HCT116 (cell line): ENCODE data around the gene DPYD. TPM values are rescaled to one million over a fixed set of nuclear protein-coding genes. Genes with fewer than 3 reads are reported as not detected.

ENCODE experiments used
- ATAC-seq: fragments of 200-7000 bp; cut with Tn5 transposase; 2 replicates; pipeline ENCODE4 v1.9.1; 2020; ENCODE audit warnings: mild to moderate bottlenecking, moderate library complexity
- BruUV-seq: library from RNA; stranded (reverse); fragments of 400-500 nt; replicated peaks from 2 replicates; lab custom pipeline; 2021; lab: Mats Ljungman, UMichigan
- CTCF ChIA-PET: fragments of 300-600 bp; sonication (Branson Sonifier 250); formaldehyde crosslinking; loops from one replicate; lab custom pipeline; 2021; ENCODE audit warnings: antibody characterized with exemption; lab: Charles Lee
- POLR2A ChIA-PET: fragments of 300-600, 350-600 bp; sonication (Branson Sonifier 250); formaldehyde crosslinking; loops from one replicate; lab custom pipeline; 2021; ENCODE audit warnings: antibody characterized with exemption; lab: Charles Lee
- RAD21 ChIA-PET, 2 experiments: fragments of 300-600 bp; sonication (Branson Sonifier 250); formaldehyde crosslinking; loops; one replicate each; lab custom pipeline; 2023; ENCODE audit warnings: low total read pairs in 2 of 2; ENCODE audit not compliant: uncharacterized antibody in 2 of 2, unreplicated experiment in 2 of 2, low non-redundant PET in 1 of 2; lab: Charles Lee
- DNase-seq: peaks from one replicate; pipeline ENCODE4 v3.0.0-alpha.2; 2010; ENCODE audit warnings: low read depth, low spot score
- H2AFZ ChIP-seq: fragments of 200-600 bp; shearing (Covaris generic), sonication (generic); 2 replicates; pipeline ENCODE4 v1.6.1; 2017; ENCODE audit warnings: low read depth, mixed run types, mixed read lengths, antibody characterized with exemption, low read length; ENCODE audit not compliant: poor library complexity, severe bottlenecking
- H3K27ac ChIP-seq: 2 replicates; pipeline ENCODE4 v1.5.1; 2012; ENCODE audit warnings: low read depth, low read length
- H3K27me3 ChIP-seq: fragments of 200-600 bp; sonication (generic); 2 replicates; pipeline ENCODE4 v1.6.1; 2016; ENCODE audit warnings: mixed run types, low read length, mixed read lengths; ENCODE audit not compliant: insufficient read depth
- H3K36me3 ChIP-seq, 2 experiments: fragments of 200-500 bp in 1 of 2; fragments of 200-600 bp in 1 of 2; sonication (Bioruptor generic) in 1 of 2; sonication (generic) in 1 of 2; 2 replicates each; pipeline versions ENCODE4 v1.5.1 to v1.6.1; 2014 to 2016; ENCODE audit warnings: low read length in 2 of 2, inconsistent platforms in 1 of 2, mixed read lengths in 1 of 2, mixed run types in 1 of 2; ENCODE audit not compliant: insufficient read depth in 2 of 2, control insufficient read depth in 1 of 2
- H3K4me1 ChIP-seq, 2 experiments: fragments of 200-600 bp in 1 of 2; sonication (generic) in 1 of 2; 2 replicates each; pipeline versions ENCODE4 v1.5.1 to v1.6.1; 2012 to 2017; ENCODE audit warnings: low read length in 2 of 2, inconsistent platforms in 1 of 2, mild to moderate bottlenecking in 1 of 2, mixed read lengths in 1 of 2, mixed run types in 1 of 2, moderate library complexity in 1 of 2; ENCODE audit not compliant: insufficient read depth in 2 of 2, control insufficient read depth in 1 of 2
- H3K4me2 ChIP-seq: fragments of 200-600 bp; sonication (generic); 2 replicates; pipeline ENCODE4 v1.6.1; 2017; ENCODE audit warnings: mixed run types, low read length, mixed read lengths
- H3K4me3 ChIP-seq, 2 experiments: fragments of 200-600 bp in 1 of 2; sonication (generic) in 1 of 2; replicated peaks in 1 of 2; 2 replicates each; pipeline ENCODE4 v1.5.1; 2011 to 2016; ENCODE audit warnings: low read length in 2 of 2, control low read depth in 1 of 2, low read depth in 1 of 2, mild to moderate bottlenecking in 1 of 2, mixed read lengths in 1 of 2, mixed run types in 1 of 2
- H3K79me2 ChIP-seq: fragments of 200-600 bp; sonication (generic); 2 replicates; pipeline ENCODE4 v1.6.1; 2017; ENCODE audit warnings: mild to moderate bottlenecking, mixed run types, low read length, moderate library complexity, mixed read lengths; ENCODE audit not compliant: insufficient read depth
- H3K9ac ChIP-seq: fragments of 200-600 bp; sonication (generic); 2 replicates; pipeline ENCODE4 v1.6.1; 2016; ENCODE audit warnings: low read length, mixed read lengths
- H3K9me2 ChIP-seq: fragments of 200-600 bp; sonication (generic), shearing (Covaris generic); 2 replicates; pipeline ENCODE4 v1.6.1; 2017; ENCODE audit warnings: mixed run types, mild to moderate bottlenecking, moderate library complexity; ENCODE audit not compliant: insufficient read depth
- H3K9me3 ChIP-seq, 2 experiments: fragments of 200-500 bp in 1 of 2; fragments of 200-600 bp in 1 of 2; sonication (Bioruptor generic) in 1 of 2; sonication (generic) in 1 of 2; 2 replicates each; pipeline ENCODE4 v1.6.1; 2014 to 2017; ENCODE audit warnings: low read length in 2 of 2, mixed read lengths in 2 of 2, inconsistent platforms in 1 of 2, low read depth in 1 of 2, mild to moderate bottlenecking in 1 of 2, mixed run types in 1 of 2, moderate library complexity in 1 of 2; ENCODE audit not compliant: control insufficient read depth in 1 of 2, insufficient read depth in 1 of 2
- H4K20me1 ChIP-seq: fragments of 200-600 bp; sonication (generic), shearing (Covaris generic); 2 replicates; pipeline ENCODE4 v1.6.1; 2017; ENCODE audit warnings: mixed run types, mild to moderate bottlenecking, moderate library complexity; ENCODE audit not compliant: insufficient read depth
- ATF3 ChIP-seq: IDR thresholded peaks from 2 replicates; pipeline ENCODE4 v1.6.1; 2012
- CBX3 ChIP-seq: IDR thresholded peaks from 2 replicates; pipeline ENCODE4 v1.6.1; 2012; ENCODE audit warnings: low read depth
- CEBPB ChIP-seq: IDR thresholded peaks from 2 replicates; pipeline ENCODE4 v1.6.1; 2012; ENCODE audit warnings: low read depth
- EGR1 ChIP-seq: IDR thresholded peaks from 2 replicates; pipeline ENCODE4 v1.6.1; 2012; ENCODE audit warnings: low read depth
- ELF1 ChIP-seq: IDR thresholded peaks from 2 replicates; pipeline ENCODE4 v1.6.1; 2012; ENCODE audit warnings: low read depth, borderline replicate concordance
- EZH2 ChIP-seq: fragments of 200-600 bp; sonication (generic); IDR thresholded peaks from 2 replicates; pipeline ENCODE4 v1.6.1; 2017; ENCODE audit warnings: antibody characterized with exemption, mixed run types
- EZH2phosphoT487 ChIP-seq: fragments of 200-600 bp; IDR thresholded peaks from 2 replicates; pipeline ENCODE4 v1.6.1; 2018; ENCODE audit warnings: antibody characterized with exemption, borderline replicate concordance
- FOSL1 ChIP-seq: IDR thresholded peaks from 2 replicates; pipeline ENCODE4 v1.6.1; 2012; ENCODE audit warnings: low read depth
- JUND ChIP-seq: IDR thresholded peaks from 2 replicates; pipeline ENCODE4 v1.6.1; 2012
- MAX ChIP-seq: IDR thresholded peaks from 2 replicates; pipeline ENCODE4 v1.6.1; 2012
- POLR2A ChIP-seq: IDR thresholded peaks from 2 replicates; pipeline ENCODE4 v1.7.0; 2011; ENCODE audit warnings: borderline replicate concordance; ENCODE audit not compliant: insufficient read depth, insufficient read length; ENCODE audit errors: extremely low read depth
- POLR2AphosphoS5 ChIP-seq: IDR thresholded peaks from 2 replicates; pipeline ENCODE4 v1.6.1; 2011; ENCODE audit warnings: mild to moderate bottlenecking, low read depth, low read length, moderate library complexity
- RAD21 ChIP-seq: IDR thresholded peaks from 2 replicates; pipeline ENCODE4 v1.6.1; 2012; ENCODE audit warnings: low read depth, mild to moderate bottlenecking
- SP1 ChIP-seq: IDR thresholded peaks from 2 replicates; pipeline ENCODE4 v1.6.1; 2012; ENCODE audit warnings: low read depth
- TCF7L2 ChIP-seq: IDR thresholded peaks from 2 replicates; pipeline ENCODE4 v1.7.0; 2011; ENCODE audit warnings: borderline replicate concordance, inconsistent platforms; ENCODE audit not compliant: insufficient read depth, insufficient read length; ENCODE audit errors: extremely low read depth
- YY1 ChIP-seq: IDR thresholded peaks from 2 replicates; pipeline ENCODE4 v1.6.1; 2011; ENCODE audit warnings: low read length, low read depth, moderate library complexity, mild to moderate bottlenecking; ENCODE audit not compliant: insufficient replicate concordance; ENCODE audit errors: extremely low read depth
- ZFX ChIP-seq: fragments of 450-650 bp; IDR thresholded peaks from 2 replicates; pipeline ENCODE4 v1.6.1; 2017
- ZNF274 ChIP-seq: fragments of 200-500 bp; sonication (Bioruptor generic); IDR thresholded peaks from 2 replicates; pipeline ENCODE4 v1.6.1; 2014; ENCODE audit warnings: mild to moderate bottlenecking, low read depth, low read length, inconsistent platforms
- intact Hi-C: fragments of 100-400 bp; cut with micrococcal nuclease; formaldehyde crosslinking; loops from 2 replicates; pipeline ENCODE4 v1.10.0; 2022
- total RNA-seq: library from RNA; stranded (reverse); gene quantifications from one replicate; pipeline ENCODE4 v1.2.1, GENCODE V29; 2021; ENCODE audit not compliant: unreplicated experiment
- TF ChIP-seq, protein P1 (sequence below), 3 experiments: fragments of 200-600 bp in 1 of 3; sonication (generic) in 1 of 3; IDR thresholded peaks in 2 of 3; conservative IDR thresholded peaks in 1 of 3; 2 replicates each; pipeline ENCODE4 v1.5.1; 2012 to 2017; ENCODE audit warnings: low read depth in 2 of 3, low read length in 2 of 3, antibody characterized with exemption in 1 of 3, borderline replicate concordance in 1 of 3, control low read depth in 1 of 3, mild to moderate bottlenecking in 1 of 3, mixed read lengths in 1 of 3, mixed run types in 1 of 3, moderate library complexity in 1 of 3; ENCODE audit not compliant: insufficient read depth in 1 of 3

Gene DPYD
- total RNA-seq, 1 experiment from 2014 or later: 1.7 TPM

GRCh38 chr1:97691325-97691724 lies 229.5 kb downstream of the DPYD start:
- CTCF ChIA-PET: no interaction called here
- POLR2A ChIA-PET: no interaction called here
- intact Hi-C loops: no loop called here

GRCh38 chr1:97685360-97685759 lies 235.5 kb downstream of the DPYD start:
- Histone ChIP-seq H3K27me3 (no peaks in the 10 kb centered on the region), H4K20me1 (no peaks in the 10 kb centered on the region; the same call in 1 of the 2 replicates), H3K27ac (no peak overlapping the region), H3K4me2 (no peak overlapping the region), H2AFZ (no peak overlapping the region), H3K36me3 (no peaks in the 10 kb centered on the region), H3K79me2 (no peaks in the 10 kb centered on the region)
- CTCF ChIA-PET: no interaction called here
- DNase-seq (no peak), ATAC-seq (no peak)
- POLR2A ChIA-PET: no interaction called here
- TF ChIP-seq POLR2AphosphoS5 (no peak), TCF7L2 (no peak), YY1 (no peak), MAX (no peak), CEBPB (no peak), RAD21 (no peak), EGR1 (no peak), ZFX (no peak), POLR2A (no peak), SP1 (no peak), ATF3 (no peak), FOSL1 (no peak), CBX3 (no peak), EZH2phosphoT487 (no peak), ELF1 (no peak), JUND (no peak), EZH2 (no peak), ZNF274 (no peak)
- TF ChIP-seq, protein P1, sequence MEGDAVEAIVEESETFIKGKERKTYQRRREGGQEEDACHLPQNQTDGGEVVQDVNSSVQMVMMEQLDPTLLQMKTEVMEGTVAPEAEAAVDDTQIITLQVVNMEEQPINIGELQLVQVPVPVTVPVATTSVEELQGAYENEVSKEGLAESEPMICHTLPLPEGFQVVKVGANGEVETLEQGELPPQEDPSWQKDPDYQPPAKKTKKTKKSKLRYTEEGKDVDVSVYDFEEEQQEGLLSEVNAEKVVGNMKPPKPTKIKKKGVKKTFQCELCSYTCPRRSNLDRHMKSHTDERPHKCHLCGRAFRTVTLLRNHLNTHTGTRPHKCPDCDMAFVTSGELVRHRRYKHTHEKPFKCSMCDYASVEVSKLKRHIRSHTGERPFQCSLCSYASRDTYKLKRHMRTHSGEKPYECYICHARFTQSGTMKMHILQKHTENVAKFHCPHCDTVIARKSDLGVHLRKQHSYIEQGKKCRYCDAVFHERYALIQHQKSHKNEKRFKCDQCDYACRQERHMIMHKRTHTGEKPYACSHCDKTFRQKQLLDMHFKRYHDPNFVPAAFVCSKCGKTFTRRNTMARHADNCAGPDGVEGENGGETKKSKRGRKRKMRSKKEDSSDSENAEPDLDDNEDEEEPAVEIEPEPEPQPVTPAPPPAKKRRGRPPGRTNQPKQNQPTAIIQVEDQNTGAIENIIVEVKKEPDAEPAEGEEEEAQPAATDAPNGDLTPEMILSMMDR (IDR thresholded peaks at IDR 0.05 in 2 of 3, conservative IDR thresholded peaks at IDR 0.05 in 1 of 3; ENCODE audit: borderline replicate concordance in 1 of 3, insufficient read depth in 1 of 3, low read depth in 2 of 3, low read length in 2 of 3): no peak
- TF ChIP-seq, all 23 proteins: peak for 0
- Histone ChIP-seq H3K9me2 (no peaks in the 10 kb centered on the region), H3K9me3 (no peaks in the 10 kb centered on the region), H3K4me3 (no peak overlapping the region), H3K4me1 (no peaks in the 10 kb centered on the region), H3K9ac (no peak overlapping the region)
- BruUV-seq: no TSS peak
- RAD21 ChIA-PET: no interaction called here
- intact Hi-C loops: no loop called here

More at GRCh38 chr1:97691325-97691724, 229.5 kb downstream of the DPYD start:
- no peaks in the 10 kb centered on the region for H3K4me1 ChIP-seq
- H3K9me2 ChIP-seq: no peaks in the 10 kb centered on the region
- no peak overlapping the region for H3K4me2 ChIP-seq
- no peaks in the 10 kb centered on the region for H3K79me2 ChIP-seq
- no peak for DNase-seq
- no peak for ATAC-seq
- no peaks in the 10 kb centered on the region for H4K20me1 ChIP-seq
- H3K9ac ChIP-seq: no peak overlapping the region
- H3K27me3 ChIP-seq: no peaks in the 10 kb centered on the region
- RAD21 ChIA-PET: no interaction called here
- H2AFZ ChIP-seq: no peak overlapping the region
- BruUV-seq: no TSS peak
- no peak for TF ChIP-seq POLR2AphosphoS5
- TF ChIP-seq, all 23 proteins: peak for 0
- Histone ChIP-seq H3K9me3 (no peaks in the 10 kb centered on the region), H3K4me3 (no peak overlapping the region), H3K27ac (no peak overlapping the region), H3K36me3 (no peaks in the 10 kb centered on the region)
